ENCODE measurements around the gene SMG6. TPM values are rescaled to one million over a fixed set of nuclear protein-coding genes. Genes with fewer than 3 reads are reported as not detected.

The SMG6 gene
- total and polyA plus RNA-seq, 7 donors, result 11.1 to 38.8 (median 22.9) TPM

DNA sequence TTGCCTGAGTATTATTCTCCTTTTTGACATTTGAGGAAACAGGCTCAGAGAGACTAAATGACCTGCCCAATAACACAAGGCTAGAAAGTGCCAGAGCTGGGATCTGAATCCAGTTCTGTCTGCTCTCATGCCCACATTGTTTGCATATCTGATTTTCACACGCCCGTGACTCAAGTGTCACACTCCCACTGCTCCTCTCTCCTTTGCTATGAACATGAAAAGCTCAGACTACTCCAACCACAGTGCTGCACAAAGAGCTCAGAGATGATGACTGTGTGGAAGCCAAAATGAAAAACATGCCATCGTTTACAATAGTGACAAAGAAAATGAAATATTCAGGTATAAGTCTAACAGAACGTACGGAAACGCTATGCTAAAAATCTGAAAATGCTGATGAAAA, 107.9 kb downstream of the SMG6 start:
- no peak for DNase-seq

DNA sequence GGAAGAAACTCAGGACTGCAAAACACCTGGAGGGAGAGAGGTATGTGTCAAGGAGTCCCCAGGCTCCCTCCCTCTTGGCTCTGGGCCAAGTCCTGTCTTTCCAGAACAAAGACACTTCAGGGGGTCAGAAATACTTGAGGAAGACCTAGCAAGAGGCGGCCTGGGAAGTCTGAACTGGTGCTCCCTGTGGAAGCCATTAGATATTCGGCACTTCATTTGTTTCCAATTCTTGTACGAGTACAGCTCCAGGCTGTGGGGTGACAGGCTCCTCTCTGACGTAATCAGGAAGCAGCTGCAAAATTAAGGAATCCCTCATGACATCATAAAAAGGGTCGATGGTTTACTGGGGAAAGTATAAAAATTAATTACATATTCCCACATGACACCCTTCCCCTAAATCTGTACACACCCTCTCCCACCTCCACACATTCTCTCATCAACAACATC, 108.7 kb downstream of the SMG6 start:
- 73 to 80% methylated on average over 5 of the region's 5 CpGs for WGBS, 2 donors
- Histone ChIP-seq H3K27ac (no peak overlapping the region), H3K27me3 (no peaks in the 10 kb centered on the region), H3K36me3 (no peaks in the 10 kb centered on the region), H3K9me3 (no peaks in the 10 kb centered on the region), H3K4me3 (no peak overlapping the region), H3K4me1 (peaks cover 0 to 32% (median 21%) of the 10 kb centered on the region in 4 donors)
- TF ChIP-seq, protein P1, sequence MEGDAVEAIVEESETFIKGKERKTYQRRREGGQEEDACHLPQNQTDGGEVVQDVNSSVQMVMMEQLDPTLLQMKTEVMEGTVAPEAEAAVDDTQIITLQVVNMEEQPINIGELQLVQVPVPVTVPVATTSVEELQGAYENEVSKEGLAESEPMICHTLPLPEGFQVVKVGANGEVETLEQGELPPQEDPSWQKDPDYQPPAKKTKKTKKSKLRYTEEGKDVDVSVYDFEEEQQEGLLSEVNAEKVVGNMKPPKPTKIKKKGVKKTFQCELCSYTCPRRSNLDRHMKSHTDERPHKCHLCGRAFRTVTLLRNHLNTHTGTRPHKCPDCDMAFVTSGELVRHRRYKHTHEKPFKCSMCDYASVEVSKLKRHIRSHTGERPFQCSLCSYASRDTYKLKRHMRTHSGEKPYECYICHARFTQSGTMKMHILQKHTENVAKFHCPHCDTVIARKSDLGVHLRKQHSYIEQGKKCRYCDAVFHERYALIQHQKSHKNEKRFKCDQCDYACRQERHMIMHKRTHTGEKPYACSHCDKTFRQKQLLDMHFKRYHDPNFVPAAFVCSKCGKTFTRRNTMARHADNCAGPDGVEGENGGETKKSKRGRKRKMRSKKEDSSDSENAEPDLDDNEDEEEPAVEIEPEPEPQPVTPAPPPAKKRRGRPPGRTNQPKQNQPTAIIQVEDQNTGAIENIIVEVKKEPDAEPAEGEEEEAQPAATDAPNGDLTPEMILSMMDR (IDR thresholded peaks at IDR 0.05), result no peak
- TF ChIP-seq POLR2AphosphoS5 (IDR thresholded peaks at IDR 0.05), result no peak
- TF ChIP-seq EP300 (IDR thresholded peaks at IDR 0.05), result no peak
- no peak for TF ChIP-seq POLR2A (IDR thresholded peaks at IDR 0.05)
- no peak for DNase-seq
- intact Hi-C loops (cut with DNase I), result no loop called here

More for the DNA sequence above, 107.9 kb downstream of the SMG6 start:
- TF ChIP-seq EP300 (IDR thresholded peaks at IDR 0.05) (no peak), POLR2A (IDR thresholded peaks at IDR 0.05) (no peak), POLR2AphosphoS5 (IDR thresholded peaks at IDR 0.05) (no peak)
- TF ChIP-seq, protein P1 (IDR thresholded peaks at IDR 0.05), result no peak
- intact Hi-C loops (cut with DNase I), result no loop called here
- peaks cover 0 to 23% (median 16%) of the 10 kb centered on the region in 4 donors for H3K4me1 ChIP-seq
- H3K4me3 ChIP-seq, result no peak overlapping the region
- WGBS, 2 donors, result 79 to 83% methylated on average over 6 of the region's 6 CpGs
- no peaks in the 10 kb centered on the region for H3K27me3 ChIP-seq
- no peak overlapping the region for H3K27ac ChIP-seq
- H3K9me3 ChIP-seq, result no peaks in the 10 kb centered on the region
- H3K36me3 ChIP-seq, result no peaks in the 10 kb centered on the region

DNA sequence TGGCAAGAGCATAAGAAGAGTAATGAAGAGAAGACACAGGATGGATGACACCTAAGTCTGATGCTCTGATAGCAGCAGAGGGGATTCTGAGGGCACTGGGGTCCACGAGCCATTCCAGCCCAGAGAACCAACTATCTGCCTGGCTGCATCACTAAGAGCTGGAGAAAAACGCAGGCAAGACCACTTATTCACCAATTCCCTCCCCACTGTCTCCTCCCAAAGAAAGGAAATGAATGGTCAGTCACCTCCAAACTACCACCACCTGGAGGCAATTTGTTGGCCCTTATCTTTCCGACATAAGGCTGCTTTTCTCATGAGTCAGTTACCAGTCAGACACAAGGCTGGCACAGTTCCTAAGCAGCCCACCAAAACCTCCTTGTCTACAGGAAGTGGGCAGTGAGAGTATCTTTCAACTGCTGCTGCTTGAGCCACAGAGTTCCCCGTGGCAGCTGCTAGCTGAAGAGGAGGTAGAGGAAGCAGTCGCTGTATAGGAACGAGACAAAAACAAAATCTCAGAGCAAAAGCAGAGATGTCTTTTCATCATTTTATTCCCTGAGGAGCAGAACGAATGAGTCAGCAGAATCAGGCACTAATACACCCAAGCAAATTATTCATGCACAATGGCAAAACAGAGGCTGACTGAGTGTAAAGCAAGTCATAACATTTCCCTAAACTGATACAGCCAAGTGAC, 111.1 kb downstream of the SMG6 start:
- Histone ChIP-seq H3K4me3 (no peak overlapping the region), H3K36me3 (peaks cover 0 to 9% (median 3%) of the 10 kb centered on the region in 4 donors), H3K27me3 (no peaks in the 10 kb centered on the region), H3K4me1 (peaks cover 0 to 41% (median 28%) of the 10 kb centered on the region in 4 donors), H3K9me3 (no peaks in the 10 kb centered on the region), H3K27ac (peak overlapping the region; percentile 3 to 56 (median 38))
- TF ChIP-seq POLR2A (IDR thresholded peaks at IDR 0.05) (no peak), POLR2AphosphoS5 (IDR thresholded peaks at IDR 0.05) (peak in 1 of 4 donors; percentile 2)
- WGBS, 2 donors, result 38 to 75% methylated on average over 7 of the region's 7 CpGs
- intact Hi-C loops (cut with DNase I), result no loop called here
- DNase-seq, result no peak

DNA sequence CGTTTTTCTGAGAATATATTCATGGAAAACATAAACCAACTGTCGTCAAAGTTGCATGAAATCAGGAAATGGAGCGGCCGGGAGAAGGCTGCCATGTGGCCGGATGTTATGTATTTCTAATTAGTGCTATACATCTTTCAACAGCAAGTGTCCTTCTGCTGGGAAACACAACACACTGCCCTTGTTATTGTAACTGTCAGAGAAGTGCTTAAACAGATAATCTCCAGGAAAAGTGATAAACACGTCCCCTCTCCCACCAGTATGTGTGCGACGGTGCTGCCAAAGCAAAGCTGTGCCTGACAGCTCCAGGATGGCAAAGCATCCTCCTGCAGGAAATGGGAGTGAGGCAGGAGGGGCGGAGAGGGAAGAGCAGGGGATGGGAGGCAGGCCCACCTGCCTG, 111.8 kb downstream of the SMG6 start:
- Histone ChIP-seq H3K4me3 (no peak overlapping the region), H3K36me3 (peaks cover 0 to 16% (median 4%) of the 10 kb centered on the region in 4 donors), H3K4me1 (peaks cover 0 to 41% (median 28%) of the 10 kb centered on the region in 4 donors), H3K27me3 (no peaks in the 10 kb centered on the region), H3K27ac (peak overlapping the region; percentile 3 to 56 (median 38)), H3K9me3 (no peaks in the 10 kb centered on the region)
- no peak for DNase-seq
- no peak for TF ChIP-seq POLR2A (IDR thresholded peaks at IDR 0.05)
- 81 to 83% methylated on average over 9 of the region's 9 CpGs for WGBS, 2 donors
- intact Hi-C loops (cut with DNase I), result no loop called here

DNA sequence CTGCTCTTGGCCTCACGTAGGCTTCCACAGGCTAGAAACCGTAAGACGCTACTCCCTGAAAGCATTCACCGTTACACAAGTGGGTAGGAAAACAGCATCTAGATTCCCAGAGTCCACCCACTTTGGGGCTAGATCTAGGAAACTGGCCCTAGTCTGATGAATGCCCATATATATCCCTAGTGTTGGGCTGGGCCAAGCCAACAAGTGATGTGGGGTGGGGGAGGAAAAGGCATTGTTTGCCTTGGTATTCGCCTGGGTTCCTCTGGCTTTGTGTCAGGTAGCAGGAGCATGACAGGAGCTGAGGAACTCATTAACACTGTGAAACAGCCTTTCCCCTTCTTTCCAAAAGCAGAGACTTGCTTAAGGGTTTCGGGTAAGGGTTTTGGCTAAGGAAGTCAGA, 112.4 kb downstream of the SMG6 start:
- intact Hi-C loops (cut with DNase I), result no loop called here
- TF ChIP-seq EP300 (IDR thresholded peaks at IDR 0.05), result no peak
- no peak for TF ChIP-seq POLR2A (IDR thresholded peaks at IDR 0.05)
- TF ChIP-seq, protein P1 (IDR thresholded peaks at IDR 0.05), result no peak
- TF ChIP-seq POLR2AphosphoS5 (IDR thresholded peaks at IDR 0.05), result no peak
- Histone ChIP-seq H3K27me3 (no peaks in the 10 kb centered on the region), H3K4me3 (no peak overlapping the region), H3K9me3 (no peaks in the 10 kb centered on the region), H3K27ac (peak overlapping the region; percentile 3 to 56 (median 38)), H3K4me1 (peaks cover 0 to 41% (median 28%) of the 10 kb centered on the region in 4 donors), H3K36me3 (peaks cover 0 to 22% (median 7%) of the 10 kb centered on the region in 4 donors)
- WGBS, 2 donors, result 90 to 96% methylated on average over 6 of the region's 6 CpGs
- no peak for DNase-seq

Measured in sigmoid colon (tissue), 7 donors.